CD14-positive monocyte (primary cell): ENCODE results near the gene UHRF1. TPM values are rescaled to one million over a fixed set of nuclear protein-coding genes. Genes with fewer than 3 reads are reported as not detected.

Experiments used
- DNase-seq, 3 donors: peaks; one replicate each; pipeline ENCODE4 v3.0.0-alpha.2; 2011 to 2022
- H2AFZ ChIP-seq: 2 replicates; pipeline ENCODE4 v1.6.0; 2012; ENCODE audit warnings: mild to moderate bottlenecking, low read depth, low read length, inconsistent platforms; ENCODE audit not compliant: insufficient read depth, poor library complexity, severe bottlenecking
- H3K27ac ChIP-seq, 2 donors: 1 replicate in 1 of 2; 2 replicates in 1 of 2; pipeline ENCODE4 v1.5.1; 2012 to 2013; ENCODE audit warnings: low read length in 2 of 2, control low read depth in 1 of 2, inconsistent platforms in 1 of 2, low read depth in 1 of 2, mild to moderate bottlenecking in 1 of 2
- H3K27me3 ChIP-seq, 2 donors: one replicate each; pipeline versions ENCODE4 v1.6.0 to v1.6.1; 2011 to 2013; ENCODE audit warnings: low read length in 2 of 2; ENCODE audit not compliant: control insufficient read depth in 2 of 2, insufficient read depth in 2 of 2
- H3K36me3 ChIP-seq, 2 donors: replicated peaks in 1 of 2; 1 replicate in 1 of 2; 2 replicates in 1 of 2; pipeline versions ENCODE4 v1.5.1 to v1.6.1; 2012 to 2013; ENCODE audit warnings: low read length in 2 of 2, control low read depth in 1 of 2, inconsistent platforms in 1 of 2, mild to moderate bottlenecking in 1 of 2; ENCODE audit not compliant: insufficient read depth in 2 of 2, control insufficient read depth in 1 of 2
- H3K4me1 ChIP-seq, 2 donors: 1 replicate in 1 of 2; 2 replicates in 1 of 2; pipeline versions ENCODE4 v1.5.1 to v1.6.1; 2012 to 2013; ENCODE audit warnings: low read length in 2 of 2, control low read depth in 1 of 2, inconsistent platforms in 1 of 2, mild to moderate bottlenecking in 1 of 2, moderate library complexity in 1 of 2; ENCODE audit not compliant: insufficient read depth in 2 of 2, control insufficient read depth in 1 of 2
- H3K4me2 ChIP-seq: replicated peaks from 2 replicates; pipeline ENCODE3; 2012; ENCODE audit warnings: low read length, moderate library complexity, mild to moderate bottlenecking; ENCODE audit not compliant: poor library complexity, severe bottlenecking; ENCODE audit errors: extremely low read depth
- H3K4me3 ChIP-seq, 3 experiments: fragments of 200-600 bp in 1 of 3; sonication (generic) in 1 of 3; replicated peaks in 1 of 3; 1 replicate in 2 of 3; 2 replicates in 1 of 3; pipeline ENCODE4 v1.5.1; 2011 to 2013; ENCODE audit warnings: low read length in 3 of 3, mild to moderate bottlenecking in 3 of 3, control low read depth in 2 of 3, low read depth in 2 of 3, inconsistent platforms in 1 of 3, moderate library complexity in 1 of 3
- H3K79me2 ChIP-seq: 2 replicates; pipeline ENCODE4 v1.6.0; 2012; ENCODE audit warnings: mild to moderate bottlenecking, control low read depth, inconsistent platforms, low read length, moderate library complexity; ENCODE audit not compliant: insufficient read depth
- H3K9ac ChIP-seq: 2 replicates; pipeline ENCODE4 v1.6.0; 2017; ENCODE audit warnings: low read length, mild to moderate bottlenecking; ENCODE audit not compliant: insufficient read depth, poor library complexity, severe bottlenecking
- H3K9me3 ChIP-seq, 2 donors: replicated peaks in 1 of 2; 1 replicate in 1 of 2; 2 replicates in 1 of 2; pipeline versions ENCODE4 v1.5.1 to v1.6.1; 2012 to 2013; ENCODE audit warnings: low read length in 2 of 2, control low read depth in 1 of 2; ENCODE audit not compliant: control insufficient read depth in 1 of 2, insufficient read depth in 1 of 2
- H4K20me1 ChIP-seq: 2 replicates; pipeline ENCODE4 v1.6.0; 2012; ENCODE audit warnings: mild to moderate bottlenecking, low read length, control low read depth, moderate library complexity; ENCODE audit not compliant: insufficient read depth
- H3K27ac Mint-ChIP-seq, 7 donors: one replicate each; pipeline ENCODE4 v1.8.0; 2020; ENCODE audit warnings: mild to moderate bottlenecking in 7 of 7, mixed read lengths in 7 of 7, moderate library complexity in 6 of 7, inconsistent platforms in 2 of 7
- H3K27me3 Mint-ChIP-seq, 3 donors: one replicate each; pipeline ENCODE4 v1.8.0; 2021 to 2022; ENCODE audit warnings: low read depth in 3 of 3, mild to moderate bottlenecking in 3 of 3, mixed read lengths in 3 of 3, moderate library complexity in 3 of 3, inconsistent platforms in 1 of 3
- H3K36me3 Mint-ChIP-seq, 2 donors: one replicate each; pipeline ENCODE4 v1.8.0; 2020; ENCODE audit warnings: mixed read lengths in 2 of 2, inconsistent platforms in 1 of 2, mild to moderate bottlenecking in 1 of 2
- H3K4me1 Mint-ChIP-seq: one replicate; pipeline ENCODE4 v1.8.0; 2020; ENCODE audit warnings: mild to moderate bottlenecking, mixed read lengths
- H3K4me3 Mint-ChIP-seq, 2 donors: one replicate each; pipeline ENCODE4 v1.8.0; 2020; ENCODE audit warnings: mild to moderate bottlenecking in 2 of 2, mixed read lengths in 2 of 2, moderate library complexity in 1 of 2
- H3K9me3 Mint-ChIP-seq, 7 donors: one replicate each; pipeline ENCODE4 v1.8.0; 2020 to 2022; ENCODE audit warnings: mixed read lengths in 7 of 7, mild to moderate bottlenecking in 6 of 7, moderate library complexity in 6 of 7, inconsistent platforms in 2 of 7
- WGBS: methylation state at CpG from one replicate; pipeline ENCODE4 v1.1.5; 2013; ENCODE audit warnings: missing lambda C conversion rate; ENCODE audit not compliant: insufficient coverage; 5-methylcytosine and 5-hydroxymethylcytosine counted together
- intact Hi-C, 2 donors: fragments of 100-400 bp; cut with micrococcal nuclease; formaldehyde crosslinking; loops; one replicate each; pipeline versions ENCODE4 v1.15.0 to v1.15.1; 2023
- polyA plus RNA-seq, 3 donors: library from polyadenylated mRNA; depleted of rRNA in 1 of 3; unstranded in 2 of 3; stranded (reverse) in 1 of 3; fragments of 300-500 nt in 2 of 3; fragments of >200 nt in 1 of 3; fragmentation: Illumina TruSeq in 2 of 3; gene quantifications; 1 replicate in 2 of 3; 2 replicates in 1 of 3; pipeline ENCODE4 v1.2.3, GENCODE V29; 2012 to 2021
- TF ChIP-seq, protein P1 (sequence below): fragments of 200-600 bp; IDR thresholded peaks from one replicate; pipeline ENCODE4 v1.8.0; 2022; ENCODE audit warnings: antibody characterized with exemption, mild to moderate bottlenecking

UHRF1 gene
- polyA plus RNA-seq, 3 donors, result 0.06 to 0.77 (median 0.63) TPM

DNA sequence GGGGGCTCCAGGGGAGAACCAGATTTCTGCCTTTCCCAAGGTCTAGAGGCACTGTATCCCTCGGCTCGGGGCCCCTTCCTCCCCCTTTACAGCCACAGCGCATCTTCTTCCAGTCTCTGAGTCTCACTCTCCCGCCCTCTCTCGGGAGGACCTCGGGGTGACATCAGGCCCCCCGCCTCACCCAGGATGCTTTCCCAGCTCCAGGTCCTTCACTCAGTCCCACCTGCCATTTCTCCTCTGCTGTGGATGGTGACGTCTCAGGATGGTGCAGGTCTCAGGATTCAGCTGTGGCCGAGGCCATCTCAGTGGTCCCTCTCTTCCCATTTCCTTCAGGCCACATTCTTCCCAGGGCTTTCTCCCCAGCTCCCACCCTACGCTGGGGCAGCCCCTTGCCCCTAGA lies 46.0 kb downstream of the UHRF1 start:
- H3K27ac ChIP-seq, result no peak overlapping the region
- TF ChIP-seq, protein P1, sequence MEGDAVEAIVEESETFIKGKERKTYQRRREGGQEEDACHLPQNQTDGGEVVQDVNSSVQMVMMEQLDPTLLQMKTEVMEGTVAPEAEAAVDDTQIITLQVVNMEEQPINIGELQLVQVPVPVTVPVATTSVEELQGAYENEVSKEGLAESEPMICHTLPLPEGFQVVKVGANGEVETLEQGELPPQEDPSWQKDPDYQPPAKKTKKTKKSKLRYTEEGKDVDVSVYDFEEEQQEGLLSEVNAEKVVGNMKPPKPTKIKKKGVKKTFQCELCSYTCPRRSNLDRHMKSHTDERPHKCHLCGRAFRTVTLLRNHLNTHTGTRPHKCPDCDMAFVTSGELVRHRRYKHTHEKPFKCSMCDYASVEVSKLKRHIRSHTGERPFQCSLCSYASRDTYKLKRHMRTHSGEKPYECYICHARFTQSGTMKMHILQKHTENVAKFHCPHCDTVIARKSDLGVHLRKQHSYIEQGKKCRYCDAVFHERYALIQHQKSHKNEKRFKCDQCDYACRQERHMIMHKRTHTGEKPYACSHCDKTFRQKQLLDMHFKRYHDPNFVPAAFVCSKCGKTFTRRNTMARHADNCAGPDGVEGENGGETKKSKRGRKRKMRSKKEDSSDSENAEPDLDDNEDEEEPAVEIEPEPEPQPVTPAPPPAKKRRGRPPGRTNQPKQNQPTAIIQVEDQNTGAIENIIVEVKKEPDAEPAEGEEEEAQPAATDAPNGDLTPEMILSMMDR, result no peak

DNA sequence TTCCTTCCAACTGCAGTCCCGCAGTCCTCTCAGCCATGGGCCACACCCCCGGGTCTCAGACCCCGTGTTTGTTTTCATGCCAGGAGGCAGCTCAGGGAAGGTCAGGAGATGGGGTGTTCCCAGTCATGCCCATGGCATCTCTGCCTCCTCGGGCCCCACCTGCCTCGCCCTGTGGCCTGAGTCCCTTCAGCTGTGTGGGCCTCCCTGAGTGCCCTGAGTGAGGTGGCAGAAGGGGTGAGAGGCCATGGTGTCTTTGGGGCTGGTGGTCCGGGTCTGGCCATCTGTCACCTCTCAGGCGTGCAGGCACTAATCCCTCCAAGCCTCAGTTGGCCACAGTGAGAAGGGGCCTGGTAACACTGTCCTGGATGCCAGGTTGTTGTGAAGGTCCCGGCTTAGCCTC lies 48.7 kb downstream of the UHRF1 start:
- Mint-ChIP-seq H3K27ac (peak overlapping the region in 1 of 7 donors; percentile 65), H3K36me3 (peaks cover 27 to 79% of the 10 kb centered on the region in 2 donors), H3K4me3 (no peak overlapping the region), H3K27me3 (peaks cover 0 to 1% (median 0%) of the 10 kb centered on the region in 3 donors), H3K4me1 (no peaks in the 10 kb centered on the region), H3K9me3 (no peaks in the 10 kb centered on the region)
- peak overlapping the region in 1 of 2 donors; percentile 56 for H3K27ac ChIP-seq
- peaks cover 8% of the 10 kb centered on the region for H3K79me2 ChIP-seq
- no peak for DNase-seq
- H3K4me2 ChIP-seq, result no peak overlapping the region
- no peak overlapping the region for H3K9ac ChIP-seq
- H3K4me3 ChIP-seq, result no peak overlapping the region
- no peaks in the 10 kb centered on the region for H3K27me3 ChIP-seq
- H4K20me1 ChIP-seq, result no peaks in the 10 kb centered on the region
- no peaks in the 10 kb centered on the region for H3K4me1 ChIP-seq
- 96% methylated on average over 6 of the region's 8 CpGs for WGBS
- intact Hi-C loops, result no loop called here
- TF ChIP-seq, protein P1, result no peak
- H3K36me3 ChIP-seq, result peaks cover 34 to 75% of the 10 kb centered on the region in 2 donors
- H3K9me3 ChIP-seq, result no peaks in the 10 kb centered on the region
- no peak overlapping the region for H2AFZ ChIP-seq

More for the DNA sequence above, 46.0 kb downstream of the UHRF1 start:
- peaks cover 0 to 15% of the 10 kb centered on the region in 2 donors for H3K4me1 ChIP-seq
- H3K9me3 ChIP-seq, result no peaks in the 10 kb centered on the region
- peaks cover 36 to 78% of the 10 kb centered on the region in 2 donors for H3K36me3 ChIP-seq
- no peaks in the 10 kb centered on the region for H3K27me3 ChIP-seq
- Mint-ChIP-seq H3K27me3 (peaks cover 0 to under 1% (median 0%) of the 10 kb centered on the region in 3 donors), H3K4me3 (no peak overlapping the region), H3K4me1 (peaks cover 11% of the 10 kb centered on the region), H3K36me3 (peaks cover 33 to 85% of the 10 kb centered on the region in 2 donors), H3K27ac (peak overlapping the region in 6 of 7 donors; percentile 43 to 86 (median 65)), H3K9me3 (no peaks in the 10 kb centered on the region)
- 98% methylated on average over 9 of the region's 10 CpGs for WGBS
- H3K4me3 ChIP-seq, result no peak overlapping the region
- no peak for DNase-seq
- H3K9ac ChIP-seq, result no peak overlapping the region
- no peak overlapping the region for H2AFZ ChIP-seq
- peaks cover 8% of the 10 kb centered on the region for H3K79me2 ChIP-seq
- no peak overlapping the region for H3K4me2 ChIP-seq
- intact Hi-C loops, result no loop called here
- no peaks in the 10 kb centered on the region for H4K20me1 ChIP-seq
